Measurements from ENCODE around the gene ZDHHC14.
"Not testable (repeated sequence)": the region's sequence is repeated elsewhere in the genome, so short reads cannot be mapped to it uniquely, and the experiment has no call there.

ZDHHC14 gene

GRCh38 chr6:157685596-157686280 lies 304.7 kb downstream of the ZDHHC14 start:
- DNase-seq (ENCODE audit: low read depth in 2 of 2): no peak

GRCh38 chr6:157688275-157688959 lies 307.4 kb downstream of the ZDHHC14 start:
- DNase-seq (ENCODE audit: low read depth in 2 of 2): no peak

GRCh38 chr6:157688960-157689599 lies 308.1 kb downstream of the ZDHHC14 start:
- no peak for DNase-seq (ENCODE audit: low read depth in 2 of 2)

GRCh38 chr6:157689875-157690274 lies 308.9 kb downstream of the ZDHHC14 start:
- no peak for DNase-seq (ENCODE audit: low read depth in 2 of 2)

GRCh38 chr6:157690441-157691210 lies 309.6 kb downstream of the ZDHHC14 start:
- DNase-seq (ENCODE audit: low read depth in 2 of 2): no peak

- not testable (repeated sequence) for DNase-seq (ENCODE audit: low read depth in 2 of 2)
Measured at GRCh38 chr6:157691621-157692020, 310.6 kb downstream of the ZDHHC14 start.

- no peak for DNase-seq (ENCODE audit: low read depth in 2 of 2)
Measured at GRCh38 chr6:157693867-157694266, 312.9 kb downstream of the ZDHHC14 start.

- no peak for DNase-seq (ENCODE audit: low read depth in 2 of 2)
Measured at GRCh38 chr6:157695301-157696040, 314.5 kb downstream of the ZDHHC14 start.

GRCh38 chr6:157699777-157700636 lies 319.0 kb downstream of the ZDHHC14 start:
- DNase-seq (ENCODE audit: low read depth in 2 of 2): no peak

GRCh38 chr6:157706351-157706750 lies 325.4 kb downstream of the ZDHHC14 start:
- DNase-seq (ENCODE audit: low read depth in 2 of 2): not testable (repeated sequence)

GRCh38 chr6:157706883-157707282 lies 325.9 kb downstream of the ZDHHC14 start:
- DNase-seq (ENCODE audit: low read depth in 2 of 2): no peak

- DNase-seq (ENCODE audit: low read depth in 2 of 2): no peak
Measured at GRCh38 chr6:157707576-157707975, 326.6 kb downstream of the ZDHHC14 start.

GRCh38 chr6:157708239-157708638 lies 327.2 kb downstream of the ZDHHC14 start:
- DNase-seq (ENCODE audit: low read depth in 2 of 2): no peak

GRCh38 chr6:157708933-157709332 lies 327.9 kb downstream of the ZDHHC14 start:
- no peak for DNase-seq (ENCODE audit: low read depth in 2 of 2)

- DNase-seq (ENCODE audit: low read depth in 2 of 2): no peak
Measured at GRCh38 chr6:157709555-157709954, 328.6 kb downstream of the ZDHHC14 start.

- DNase-seq (ENCODE audit: low read depth in 2 of 2): no peak
Measured at GRCh38 chr6:157710604-157711003, 329.6 kb downstream of the ZDHHC14 start.

GRCh38 chr6:157711060-157711459 lies 330.1 kb downstream of the ZDHHC14 start:
- no peak for DNase-seq (ENCODE audit: low read depth in 2 of 2)

- DNase-seq (ENCODE audit: low read depth in 2 of 2): no peak
Measured at GRCh38 chr6:157712585-157713295, 331.8 kb downstream of the ZDHHC14 start.

- DNase-seq (ENCODE audit: low read depth in 2 of 2): no peak
Measured at GRCh38 chr6:157713451-157714152, 332.6 kb downstream of the ZDHHC14 start.

Data from stimulated activated CD8-positive, alpha-beta memory T cell treated with anti-CD3 and anti-CD28 coated beads, Interleukin-7, amount 100 ng/mL, for 4 hours (primary cell).